ENCODE measurements around the gene KIAA2012.
"Not testable (repeated sequence)": the region's sequence is repeated elsewhere in the genome, so short reads cannot be mapped to it uniquely, and the experiment has no call there.

The KIAA2012 gene

GRCh38 chr2:202121532-202122162 is 48.6 kb downstream of the KIAA2012 start:
- no peak for DNase-seq

- no peak for DNase-seq
These were observed 49.1 kb downstream of the KIAA2012 start for GRCh38 chr2:202122163-202122540.

GRCh38 chr2:202122980-202123720 is 50.1 kb downstream of the KIAA2012 start:
- DNase-seq = peak; percentile 7

- DNase-seq = no peak
These were observed 51.2 kb downstream of the KIAA2012 start for GRCh38 chr2:202124286-202124685.

GRCh38 chr2:202127687-202128331 is 54.8 kb downstream of the KIAA2012 start:
- no peak for DNase-seq

GRCh38 chr2:202129841-202130240 is 56.8 kb downstream of the KIAA2012 start:
- no peak for DNase-seq

- no peak for DNase-seq
These were observed 60.3 kb downstream of the KIAA2012 start for GRCh38 chr2:202133200-202133908.

GRCh38 chr2:202133909-202134265 is 60.8 kb downstream of the KIAA2012 start:
- no peak for DNase-seq

- DNase-seq = no peak
These were observed 62.2 kb downstream of the KIAA2012 start for GRCh38 chr2:202135091-202135874.

GRCh38 chr2:202136039-202136438 is 63.0 kb downstream of the KIAA2012 start:
- DNase-seq = not testable (repeated sequence)

GRCh38 chr2:202136526-202136925 is 63.5 kb downstream of the KIAA2012 start:
- no peak for DNase-seq

GRCh38 chr2:202140522-202141252 is 67.6 kb downstream of the KIAA2012 start:
- no peak for DNase-seq

GRCh38 chr2:202141329-202141947 is 68.4 kb downstream of the KIAA2012 start:
- DNase-seq = no peak

GRCh38 chr2:202142540-202142939 is 69.5 kb downstream of the KIAA2012 start:
- DNase-seq = no peak

GRCh38 chr2:202147775-202148174 is 74.7 kb downstream of the KIAA2012 start:
- no peak for DNase-seq

GRCh38 chr2:202148515-202149154 is 75.6 kb downstream of the KIAA2012 start:
- DNase-seq = no peak

GRCh38 chr2:202149155-202149762 is 76.2 kb downstream of the KIAA2012 start:
- no peak for DNase-seq

- DNase-seq = no peak
These were observed 76.9 kb downstream of the KIAA2012 start for GRCh38 chr2:202149936-202150335.

- DNase-seq = no peak
These were observed 79.2 kb downstream of the KIAA2012 start for GRCh38 chr2:202152104-202152715.

- no peak for DNase-seq
These were observed 81.6 kb downstream of the KIAA2012 start for GRCh38 chr2:202154613-202155012.
